ENCODE measurements around the gene PARPBP.
"Not testable (repeated sequence)": the region's sequence is repeated elsewhere in the genome, so short reads cannot be mapped to it uniquely, and the experiment has no call there.

PARPBP gene, protein sequence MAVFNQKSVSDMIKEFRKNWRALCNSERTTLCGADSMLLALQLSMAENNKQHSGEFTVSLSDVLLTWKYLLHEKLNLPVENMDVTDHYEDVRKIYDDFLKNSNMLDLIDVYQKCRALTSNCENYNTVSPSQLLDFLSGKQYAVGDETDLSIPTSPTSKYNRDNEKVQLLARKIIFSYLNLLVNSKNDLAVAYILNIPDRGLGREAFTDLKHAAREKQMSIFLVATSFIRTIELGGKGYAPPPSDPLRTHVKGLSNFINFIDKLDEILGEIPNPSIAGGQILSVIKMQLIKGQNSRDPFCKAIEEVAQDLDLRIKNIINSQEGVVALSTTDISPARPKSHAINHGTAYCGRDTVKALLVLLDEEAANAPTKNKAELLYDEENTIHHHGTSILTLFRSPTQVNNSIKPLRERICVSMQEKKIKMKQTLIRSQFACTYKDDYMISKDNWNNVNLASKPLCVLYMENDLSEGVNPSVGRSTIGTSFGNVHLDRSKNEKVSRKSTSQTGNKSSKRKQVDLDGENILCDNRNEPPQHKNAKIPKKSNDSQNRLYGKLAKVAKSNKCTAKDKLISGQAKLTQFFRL

DNA sequence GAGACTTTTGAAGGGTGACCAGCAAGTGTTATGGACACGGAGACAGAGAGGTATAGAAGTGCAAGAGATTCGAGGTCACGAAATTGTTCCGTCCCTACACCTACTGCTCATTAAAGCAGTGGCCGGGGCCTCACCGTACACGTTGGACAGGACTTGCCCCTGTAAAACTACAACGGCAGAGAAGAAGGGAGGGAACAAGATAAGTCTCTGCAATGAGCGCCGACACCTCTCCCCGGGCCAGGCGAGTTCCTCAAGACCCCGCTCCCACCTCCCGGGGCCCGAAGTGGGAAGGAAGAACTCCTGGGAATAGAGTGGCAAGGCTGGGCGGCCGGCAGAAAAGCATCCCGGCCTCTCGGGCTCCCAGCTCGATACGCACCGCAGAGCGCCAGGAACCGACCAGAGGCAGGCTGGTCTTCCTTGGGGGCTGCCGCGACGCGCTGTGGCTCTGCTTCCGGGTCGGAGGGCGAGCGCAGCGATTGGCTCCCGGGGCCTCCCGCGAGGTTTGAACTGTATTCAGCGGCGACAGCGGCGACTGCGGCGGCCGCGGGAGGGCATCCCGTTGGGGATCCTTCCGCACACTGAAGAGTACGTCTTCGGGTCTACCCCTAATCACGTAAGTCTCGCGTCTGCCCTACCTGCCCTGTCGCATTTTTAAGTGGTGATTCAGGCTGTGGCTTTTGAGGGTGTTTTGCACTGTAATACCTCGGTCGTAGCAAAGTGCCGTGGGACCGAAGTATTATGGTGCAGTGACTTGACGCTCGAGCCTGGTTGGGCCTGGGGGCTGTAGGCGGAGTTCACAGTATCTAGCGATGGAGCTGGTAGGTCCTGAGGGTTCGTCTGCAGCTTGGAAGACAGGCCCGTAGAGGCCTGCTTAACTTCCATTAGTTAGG lies at the start of gene PARPBP, which contains the start of gene NUP37:
PARPBP (plus strand) TSS at position 510 of the 890 bp plus-strand sequence. CDS start 3,706 bp downstream, outside the sequence.
NUP37 (minus strand) TSS at position 441 of the 890 bp plus-strand sequence. CDS start 1,596 bp downstream, outside the sequence.
- DNase-seq: peak; percentile 95

DNA sequence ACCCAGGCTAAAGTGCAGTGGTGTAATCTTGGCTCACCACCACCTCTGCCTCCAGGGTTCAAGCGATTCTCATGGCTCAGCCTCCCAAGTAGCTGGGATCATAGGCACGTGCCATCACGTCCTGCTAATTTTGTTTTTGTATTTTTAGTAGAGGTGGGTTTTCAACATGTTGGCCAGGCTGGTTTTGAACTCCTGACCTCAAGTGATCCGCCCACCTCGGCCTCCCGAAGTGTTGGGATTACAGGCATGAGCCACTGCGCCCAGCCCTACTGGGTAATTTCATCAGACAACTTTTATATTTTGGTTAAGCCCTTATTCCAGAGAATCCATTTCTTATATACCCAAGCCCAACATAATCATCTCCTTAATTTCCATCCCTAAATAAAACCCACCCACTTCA lies 47.9 kb upstream of the PARPBP start:
- not testable (repeated sequence) for DNase-seq

DNA sequence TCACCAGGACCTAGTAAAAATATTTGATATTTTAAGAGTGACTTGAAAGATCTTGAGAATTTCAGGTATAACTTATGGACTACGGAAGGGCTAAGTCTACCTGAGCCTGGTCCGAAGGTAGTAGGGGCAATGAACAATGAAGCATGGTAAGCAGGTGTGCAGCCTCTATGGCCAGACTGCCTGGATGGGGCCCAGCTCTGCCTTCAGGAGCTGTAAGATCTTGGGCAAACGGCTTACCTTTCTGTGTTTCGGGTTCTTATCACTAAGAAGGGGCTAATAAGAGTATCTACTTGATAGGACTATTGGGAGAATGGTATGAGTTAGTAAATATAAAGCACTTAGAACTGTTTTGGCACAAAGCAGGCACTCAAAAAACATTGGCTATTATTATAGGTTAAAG lies 39.1 kb upstream of the PARPBP start:
- DNase-seq: no peak

DNA sequence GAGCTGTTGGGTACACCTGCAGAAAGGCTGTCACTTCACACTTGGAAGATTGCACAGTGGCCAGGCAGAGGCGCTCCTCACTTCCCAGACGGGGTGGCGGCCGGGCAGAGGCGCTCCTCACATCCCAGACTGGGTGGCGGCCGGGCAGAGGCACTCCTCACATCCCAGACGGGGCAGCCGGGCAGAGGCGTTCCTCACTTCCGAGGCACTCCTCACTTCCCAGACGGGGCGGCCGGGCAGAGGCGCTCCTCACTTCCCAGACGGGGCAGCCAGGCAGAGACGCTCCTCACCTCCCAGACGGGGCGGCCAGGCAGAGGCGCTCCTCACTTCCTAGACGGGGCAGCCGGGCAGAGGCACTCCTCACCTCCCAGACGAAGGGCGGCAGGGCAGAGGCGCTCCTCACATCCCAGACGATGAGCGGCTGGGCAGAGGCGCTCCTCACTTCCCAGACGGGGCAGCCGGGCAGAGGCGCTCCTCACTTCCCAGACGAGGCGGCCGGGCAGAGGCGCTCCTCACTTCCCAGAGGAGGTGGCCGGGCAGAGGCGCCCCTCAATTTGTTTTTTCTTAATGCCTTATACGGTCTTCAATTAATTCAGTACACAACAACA lies 30.7 kb upstream of the PARPBP start:
- DNase-seq: not testable (repeated sequence)

DNA sequence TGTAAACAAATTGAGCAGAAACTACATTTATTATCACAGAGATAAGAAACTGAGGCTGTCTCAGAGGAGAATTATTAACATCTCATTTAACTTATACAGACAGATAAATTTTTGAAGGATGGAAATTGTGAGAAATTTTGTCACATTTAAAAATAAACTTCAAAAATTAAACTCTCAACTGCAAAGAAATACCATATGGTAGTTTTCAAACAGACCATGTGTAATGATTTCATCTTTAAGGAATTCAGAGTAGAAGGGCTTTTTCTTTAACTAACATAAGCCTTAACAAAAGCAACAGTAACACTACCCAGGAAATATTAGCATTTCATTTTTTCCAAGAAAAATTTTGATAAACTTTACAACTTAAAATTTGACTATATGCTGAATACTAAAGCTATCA lies 26.7 kb upstream of the PARPBP start:
- DNase-seq: no peak

DNA sequence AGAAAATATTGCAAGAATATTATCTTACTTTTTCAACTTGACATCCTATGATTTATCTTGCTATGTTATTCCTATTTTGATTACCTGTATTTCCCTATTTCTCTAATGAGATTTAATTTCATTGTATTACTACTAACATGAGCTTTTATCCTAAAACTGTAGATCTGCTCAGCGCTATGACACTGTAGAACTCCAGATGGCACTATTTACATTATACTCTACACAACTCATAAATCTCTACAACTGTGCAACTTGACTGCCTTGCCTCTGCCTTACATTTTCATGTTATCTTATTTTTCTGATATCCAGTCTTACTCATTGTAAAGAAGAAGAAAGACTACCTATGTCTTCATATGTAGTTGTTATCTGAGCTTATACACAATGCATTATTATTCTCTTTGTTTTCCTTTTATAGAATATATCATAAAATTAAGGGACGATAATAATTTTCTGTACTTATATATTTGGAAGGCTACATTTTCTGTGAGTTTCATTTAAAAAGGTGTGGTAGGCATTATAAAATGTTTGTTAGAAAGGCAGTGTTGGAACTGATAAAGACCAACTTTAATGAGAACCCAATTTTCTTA lies 24.2 kb upstream of the PARPBP start:
- DNase-seq: peak; percentile 81

DNA sequence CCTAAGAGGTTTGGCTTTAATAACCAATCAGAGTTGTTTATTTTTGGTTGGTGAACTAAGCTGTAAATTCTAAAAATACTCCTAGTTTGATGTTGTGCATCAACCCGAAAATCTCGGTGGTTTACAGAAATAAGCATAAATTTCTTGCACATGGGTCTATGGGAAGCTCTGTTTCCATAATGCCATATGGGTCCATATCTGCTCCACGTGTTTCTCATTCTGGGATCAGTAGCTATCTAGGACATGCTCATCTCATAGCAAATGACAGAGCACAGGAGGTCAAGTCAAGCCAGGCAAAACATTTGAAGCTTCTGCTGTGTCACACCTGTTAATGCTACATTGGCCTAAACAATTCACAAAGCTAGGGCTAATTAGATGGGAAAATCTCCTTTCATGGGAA lies 23.1 kb upstream of the PARPBP start:
- DNase-seq: no peak

DNA sequence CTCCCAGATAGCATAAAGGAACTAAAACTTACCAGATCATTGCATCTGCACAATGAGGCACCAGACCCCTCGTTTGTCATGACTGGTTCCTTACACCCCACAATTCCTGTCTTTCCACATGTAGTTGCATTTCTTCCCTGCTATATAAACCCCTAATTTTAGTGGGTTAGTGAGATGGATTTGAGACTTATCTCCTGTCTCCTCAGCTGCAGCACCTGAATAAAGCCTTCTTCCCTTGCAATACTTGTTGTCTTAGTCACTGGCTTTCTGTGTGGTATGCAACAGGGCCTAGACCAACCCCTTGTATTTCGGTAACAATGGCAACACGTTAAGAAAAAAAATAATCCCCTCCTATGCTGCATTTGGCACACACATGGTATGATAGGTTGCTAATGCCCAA lies 13.1 kb upstream of the PARPBP start:
- DNase-seq: no peak

DNA sequence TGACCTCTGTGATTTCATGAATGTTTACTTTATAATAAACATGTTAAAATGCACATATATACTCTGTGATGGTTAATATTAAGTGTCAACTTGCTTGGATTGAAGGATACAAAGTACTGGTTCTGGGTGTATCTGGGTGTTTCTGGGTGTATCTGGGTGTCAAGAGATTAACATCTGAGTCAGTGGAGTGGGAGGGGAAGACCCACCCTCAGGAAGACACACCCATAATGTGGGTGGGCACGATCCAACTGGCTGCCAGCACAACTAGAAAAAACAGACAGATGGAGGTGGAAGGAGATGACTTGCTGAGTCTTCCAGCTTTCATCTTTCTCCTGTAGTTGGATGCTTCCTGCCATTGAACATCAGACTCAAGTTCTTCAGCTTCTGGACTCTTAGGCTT lies 12.0 kb upstream of the PARPBP start:
- no peak for DNase-seq

DNA sequence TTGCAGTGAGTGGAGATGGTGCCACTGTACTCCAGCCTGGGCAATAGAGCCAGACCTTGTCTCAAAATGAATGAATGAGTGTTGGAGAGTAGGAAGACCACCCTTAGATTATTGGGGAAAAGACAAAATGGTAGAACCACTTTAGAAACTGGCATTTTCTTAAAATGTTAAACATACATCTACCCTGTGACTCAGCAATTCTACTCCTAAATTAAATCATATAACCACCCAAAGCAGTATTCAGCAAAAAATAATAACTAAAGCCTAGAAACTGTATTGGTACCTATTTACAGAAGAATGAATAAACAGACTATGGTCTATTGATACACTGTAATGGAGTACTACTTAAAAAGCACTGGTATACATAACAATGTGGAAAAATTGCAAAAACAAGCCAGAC lies 9.2 kb upstream of the PARPBP start:
- DNase-seq: no peak

DNA sequence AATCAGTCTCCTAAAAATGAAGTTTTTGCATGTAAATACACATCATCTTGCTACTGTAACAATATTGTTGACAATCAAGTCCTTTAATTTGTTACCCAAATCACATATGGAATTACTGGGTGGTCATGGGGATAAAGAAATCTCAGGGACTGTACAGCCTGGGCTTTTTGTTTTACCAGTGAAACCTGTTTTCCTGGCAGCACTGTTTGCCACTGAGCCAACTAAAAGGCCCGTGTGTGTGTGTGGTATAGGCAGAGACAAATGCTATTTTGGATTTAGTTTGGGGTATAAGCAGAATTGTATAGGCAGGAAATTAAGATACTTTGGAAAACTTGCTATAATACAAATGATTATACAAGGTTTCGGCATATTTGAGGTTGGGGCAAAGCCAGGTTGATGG lies 5.8 kb upstream of the PARPBP start:
- DNase-seq: no peak

DNA sequence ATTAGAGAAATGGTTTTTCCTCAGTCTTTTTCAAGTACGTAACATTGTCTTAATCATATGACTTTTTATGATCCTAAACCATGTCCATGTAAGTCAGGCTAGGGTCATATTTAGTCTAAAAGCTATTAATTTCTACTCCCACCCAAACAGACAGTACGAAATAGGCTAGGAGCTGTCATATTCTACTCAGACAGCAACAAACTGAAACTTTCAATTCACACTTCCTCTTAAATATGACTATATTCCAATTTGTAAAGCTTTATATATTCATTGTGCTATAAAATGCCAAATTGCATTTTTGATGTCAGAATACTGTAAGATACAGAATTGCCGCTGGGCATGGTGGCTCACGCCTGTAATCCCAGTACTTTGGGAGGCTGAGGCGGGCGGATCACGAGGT lies 3.6 kb upstream of the PARPBP start:
- no peak for DNase-seq

DNA sequence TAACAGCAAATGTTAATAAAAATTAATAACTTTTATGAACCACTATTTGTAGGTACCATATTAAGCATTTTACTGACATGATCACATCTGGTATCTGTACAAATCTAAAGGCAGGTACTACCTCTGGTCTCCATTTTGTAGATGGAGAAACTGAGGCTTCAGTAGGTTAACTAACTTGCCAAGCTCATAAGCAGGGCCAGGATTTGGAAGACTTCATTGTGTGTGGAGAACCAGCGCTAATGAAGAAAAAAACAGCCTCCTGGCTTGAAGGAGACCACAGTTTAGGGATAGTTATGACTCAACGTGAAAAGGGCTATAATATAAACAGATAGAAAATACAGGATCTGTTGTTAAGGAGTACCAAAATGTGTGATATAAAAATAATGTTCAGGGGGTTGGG lies 1.1 kb upstream of the PARPBP start:
- no peak for DNase-seq

DNA sequence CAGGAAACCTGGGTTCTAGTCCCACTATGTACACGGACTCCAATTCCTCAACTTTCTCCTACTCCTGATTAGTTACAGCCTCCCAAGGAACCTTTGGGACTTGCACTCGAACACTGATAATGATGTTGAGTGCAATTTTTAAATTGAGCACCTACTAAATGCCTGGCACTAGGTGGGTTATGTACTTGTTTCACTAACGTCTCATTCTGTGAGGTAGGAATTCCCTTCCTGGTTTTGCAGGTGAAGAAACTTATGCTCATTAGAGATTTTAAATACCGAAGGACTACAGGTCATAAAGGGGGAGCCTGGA lies 536 bp downstream of the PARPBP start:
- DNase-seq: no peak

DNA sequence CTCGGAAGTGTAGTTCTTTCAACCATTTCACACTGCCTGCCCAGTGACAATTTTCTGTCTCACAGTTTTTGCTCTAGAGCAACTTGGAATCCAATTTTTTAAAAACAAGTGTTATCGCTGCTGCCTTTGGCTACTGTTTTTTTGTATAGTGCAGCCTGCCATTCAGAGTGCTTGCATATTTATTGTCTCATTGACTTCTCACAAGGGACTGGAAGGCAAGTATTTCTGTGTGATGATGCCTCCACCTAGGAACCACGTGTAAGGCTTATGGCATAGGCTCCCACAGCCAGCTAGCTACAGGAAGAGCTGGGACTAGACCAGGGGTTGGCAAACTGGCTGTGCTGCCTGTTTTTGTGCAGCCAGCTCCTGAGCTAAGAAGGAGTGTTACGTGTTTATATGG lies 903 bp downstream of the PARPBP start:
- DNase-seq: no peak

DNA sequence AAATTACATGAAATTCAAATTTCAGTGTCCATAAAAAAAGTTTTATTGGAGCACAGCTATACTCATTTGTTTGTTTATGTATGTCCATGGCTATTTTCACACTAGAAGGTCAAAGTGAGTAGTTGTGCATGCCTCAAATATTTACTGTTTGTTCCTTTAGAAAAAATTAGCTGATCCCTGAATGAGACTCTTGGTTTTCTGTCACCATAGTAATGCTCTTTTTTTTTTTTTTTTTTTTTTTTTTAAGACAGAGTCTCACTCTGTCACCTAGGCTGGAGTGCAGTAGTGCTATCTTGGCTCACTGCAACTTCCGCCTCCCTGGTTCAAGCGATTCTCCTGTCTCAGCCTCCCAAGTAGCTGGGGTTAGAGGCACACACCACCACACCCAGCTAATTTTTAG lies 1.3 kb downstream of the PARPBP start:
- not testable (repeated sequence) for DNase-seq

DNA sequence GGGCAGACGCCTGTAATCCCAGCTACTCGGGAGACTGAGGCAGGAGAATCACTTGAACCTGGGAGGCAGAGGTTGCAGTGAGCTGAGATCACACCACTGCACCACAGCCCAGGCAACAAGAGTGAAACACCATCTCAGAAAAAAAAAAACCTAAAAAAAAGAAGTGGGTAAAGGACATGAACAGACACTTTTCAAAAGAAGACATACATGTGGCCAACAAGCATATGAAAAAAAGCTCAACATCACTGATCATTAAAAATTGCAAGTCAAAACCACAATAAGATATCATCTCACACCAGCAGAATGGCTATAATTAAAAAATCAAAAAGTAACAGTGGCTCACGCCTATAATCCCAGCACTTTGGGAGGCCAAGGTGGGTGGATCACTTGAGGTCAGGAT lies 10.7 kb downstream of the PARPBP start:
- not testable (repeated sequence) for DNase-seq

DNA sequence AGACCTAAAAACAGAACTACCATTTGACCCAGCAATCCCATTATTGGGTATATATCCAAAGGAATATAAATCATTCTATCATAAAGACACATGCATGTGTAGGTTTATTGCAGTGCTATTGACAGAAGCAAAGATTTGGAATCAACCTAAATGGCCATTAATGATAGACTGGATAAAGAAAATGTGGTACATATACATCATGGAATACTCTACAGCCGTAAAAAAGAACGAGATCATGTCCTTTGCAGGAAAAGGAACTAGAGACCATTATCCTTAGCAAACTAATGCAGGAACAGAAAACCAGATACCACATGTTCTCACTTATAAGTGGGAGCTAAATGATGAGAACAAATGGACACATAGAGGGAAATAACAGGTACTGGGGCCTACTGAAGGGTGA lies 11.5 kb downstream of the PARPBP start:
- DNase-seq: not testable (repeated sequence)

DNA sequence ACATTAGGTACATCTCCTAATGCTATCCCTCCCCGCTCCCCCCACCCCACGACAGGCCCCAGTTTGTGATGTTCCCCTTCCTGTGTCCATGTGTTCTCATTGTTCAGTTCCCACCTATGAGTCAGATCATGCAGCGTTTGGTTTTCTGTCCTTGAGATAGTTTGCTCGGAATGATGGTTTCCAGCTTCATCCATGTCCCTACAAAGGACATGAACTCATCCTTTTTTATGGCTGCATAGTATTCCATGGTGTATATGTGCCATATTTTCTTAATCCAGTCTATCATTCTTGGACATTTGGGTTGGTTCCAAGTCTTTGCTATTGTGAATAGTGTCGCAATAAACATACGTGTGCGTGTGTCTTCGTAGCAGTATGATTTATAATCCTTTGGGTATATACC lies 17.6 kb downstream of the PARPBP start:
- not testable (repeated sequence) for DNase-seq

DNA sequence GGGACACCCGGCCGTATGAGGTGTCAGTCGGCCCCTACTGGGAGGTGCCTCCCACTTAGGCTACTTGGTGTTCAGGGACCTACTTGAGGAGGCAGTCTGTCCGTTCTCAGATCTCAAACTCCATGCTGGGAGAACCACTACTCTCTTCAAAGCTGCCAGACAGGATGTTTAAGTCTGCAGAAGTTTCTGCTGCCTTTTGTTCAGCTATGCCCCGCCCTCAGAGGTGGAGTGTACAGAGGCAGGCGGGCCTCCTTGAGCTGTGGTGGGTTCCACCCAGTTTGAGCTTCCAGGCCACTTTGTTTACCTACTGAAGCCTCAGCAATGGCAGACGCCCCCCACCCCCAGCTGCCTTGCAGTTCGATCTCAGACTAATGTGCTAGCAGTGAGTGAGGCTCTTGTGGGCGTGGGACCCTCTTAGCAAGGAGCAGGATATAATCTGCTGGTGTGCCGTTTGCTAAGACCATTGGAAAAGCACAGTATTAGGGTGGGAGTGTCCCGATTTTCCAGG lies 22.9 kb downstream of the PARPBP start:
- not testable (repeated sequence) for DNase-seq

DNA sequence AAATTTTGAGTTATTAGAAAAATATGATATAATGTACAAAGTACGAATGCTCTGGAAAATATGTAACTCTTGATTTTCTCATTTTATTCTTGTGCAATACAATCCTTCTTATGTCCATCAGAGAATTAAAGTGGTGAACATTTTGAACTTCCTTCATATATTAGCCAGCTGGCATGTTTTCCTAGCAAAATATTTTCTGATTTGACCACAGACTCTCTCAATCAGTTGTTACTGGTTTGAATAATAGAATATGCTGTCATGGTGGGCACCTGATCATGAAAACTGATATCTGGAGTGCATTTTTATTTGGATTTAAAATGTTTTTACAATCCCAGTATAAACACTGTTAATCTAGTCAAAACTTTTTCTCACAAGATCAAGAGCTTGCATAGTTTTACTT lies 24.2 kb downstream of the PARPBP start:
- DNase-seq: no peak

DNA sequence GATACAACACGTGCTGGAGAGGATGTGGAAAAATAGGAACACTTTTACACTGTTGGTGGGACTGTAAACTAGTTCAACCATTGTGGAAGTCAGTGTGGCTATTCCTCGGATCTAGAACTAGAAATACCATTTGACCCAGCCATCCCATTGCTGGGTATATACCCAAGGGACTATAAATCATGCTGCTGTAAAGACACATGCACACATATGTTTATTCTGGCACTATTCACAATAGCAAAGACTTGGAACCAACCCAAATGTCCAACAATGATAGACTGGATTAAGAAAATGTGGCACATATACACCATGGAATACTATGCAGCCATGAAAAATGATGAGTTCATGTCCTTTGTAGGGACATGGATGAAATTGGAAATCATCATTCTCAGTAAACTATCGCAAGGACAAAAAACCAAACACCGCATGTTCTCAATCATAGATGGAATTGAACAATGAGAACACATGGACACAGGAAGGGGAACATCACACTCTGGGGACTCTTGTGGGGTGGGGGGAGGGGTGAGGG lies 27.1 kb downstream of the PARPBP start:
- not testable (repeated sequence) for DNase-seq

All from NCI-H2171 treated with DMSO at 0.1 percent for 48 hours (cell line).